K562 (cell line): ENCODE data around the gene LSM11. TPM values are rescaled to one million over a fixed set of nuclear protein-coding genes. Genes with fewer than 3 reads are reported as not detected.

Source experiments
- MEF2A ChIP-seq: IDR thresholded peaks from 2 replicates; pipeline ENCODE4 v1.6.1; 2011; ENCODE audit warnings: low read depth, mild to moderate bottlenecking, low read length, moderate library complexity; ENCODE audit not compliant: control insufficient read depth
- ZBTB40 ChIP-seq, 2 experiments: fragments of 450-650 bp in 1 of 2; sonication (generic) in 1 of 2; formaldehyde crosslinking in 1 of 2; IDR thresholded peaks; 2 replicates each; pipeline versions ENCODE4 v1.7.1 to v1.9.0; 2016 to 2022; ENCODE audit warnings: inconsistent platforms in 1 of 2, mild to moderate bottlenecking in 1 of 2, missing genetic modification reagents in 1 of 2
- polyA plus RNA-seq, 8 experiments: library from polyadenylated mRNA; depleted of rRNA in 4 of 8; stranded (reverse) in 5 of 8; unstranded in 3 of 8; fragments of >200 nt; fragmentation: Nextera tagmentation in 2 of 8; fragmentation: Illumina TruSeq in 1 of 8; extraction: Ambion mirVana in 2 of 8; extraction: Trizol in 1 of 8; gene quantifications; 2 replicates each; pipeline versions ENCODE4 v1.2.1 to v1.2.3, GENCODE V29; 2011 to 2014; ENCODE audit warnings: inconsistent platforms in 1 of 8, missing spikeins in 1 of 8
- total RNA-seq, 7 experiments: library from RNA; depleted of rRNA in 6 of 7; stranded (reverse); fragments of >200 nt in 6 of 7; fragmentation: Illumina TruSeq in 2 of 7; extraction: Trizol in 2 of 7; gene quantifications; 2 replicates each; pipeline versions ENCODE4 v1.2.1 to v1.2.3, GENCODE V29; 2011 to 2021; ENCODE audit warnings: low replicate concordance in 1 of 7

Gene LSM11
- total and polyA plus RNA-seq, 9 of the 15 experiments (the other 6 are each of a cell fraction or from before 2014, with no cell fraction given): 1.8 to 9.4 (median 4.7) TPM

GRCh38 chr5:157713830-157714595 lies 29.5 kb upstream of the LSM11 start (continued):
- no peak for TF ChIP-seq ZBTB40 (IDR thresholded peaks at IDR 0.05)
- TF ChIP-seq ZBTB40 (CRISPR knock-in tag; IDR thresholded peaks at IDR 0.05): no peak
- no peak for TF ChIP-seq MEF2A
